HG02938 (cell line): Measurements from ENCODE around the gene AFF4.
A peak's percentile ranks its signal among the peaks of the same experiment; 100 is the strongest.

Source experiments
- ATAC-seq: cut with Tn5 transposase; IDR thresholded peaks from one replicate; pipeline ENCODE4 v1.9.1; 2021; ENCODE audit warnings: mild to moderate bottlenecking, moderate library complexity; ENCODE audit not compliant: unreplicated experiment

Gene AFF4

GRCh38 chr5:132889501-132889900, 73.9 kb downstream of the AFF4 start:
- ATAC-seq, result no peak

- ATAC-seq, result no peak
Observed at GRCh38 chr5:132887283-132887682, 76.2 kb downstream of the AFF4 start.

- ATAC-seq, result no peak
Observed at GRCh38 chr5:132886064-132886823, 77.2 kb downstream of the AFF4 start.

GRCh38 chr5:132884548-132884947, 78.9 kb downstream of the AFF4 start:
- no peak for ATAC-seq

- ATAC-seq, result no peak
Observed at GRCh38 chr5:132883261-132883834, 80.1 kb downstream of the AFF4 start.

- no peak for ATAC-seq
Observed at GRCh38 chr5:132877938-132878337, 85.5 kb downstream of the AFF4 start.

GRCh38 chr5:132877466-132877865, 86.0 kb downstream of the AFF4 start:
- ATAC-seq, result no peak

GRCh38 chr5:132876020-132876759, 87.2 kb downstream of the AFF4 start:
- ATAC-seq, result no peak

- no peak for ATAC-seq
Observed at GRCh38 chr5:132873930-132874271, 89.5 kb downstream of the AFF4 start.

GRCh38 chr5:132873119-132873929, 90.1 kb downstream of the AFF4 start, which contains the start of gene LEAP2:
TSS of gene LEAP2 (plus strand) at chr5:132873668. CDS start at chr5:132873695, 27 bp downstream.
- no peak for ATAC-seq

- ATAC-seq, result no peak
Observed at GRCh38 chr5:132872788-132873118, 90.7 kb downstream of the AFF4 start.

- no peak for ATAC-seq
Observed at GRCh38 chr5:132871459-132872284, 91.8 kb downstream of the AFF4 start.

- ATAC-seq, result no peak
Observed at GRCh38 chr5:132870801-132871200, 92.6 kb downstream of the AFF4 start.

GRCh38 chr5:132868754-132869153, 94.7 kb downstream of the AFF4 start:
- no peak for ATAC-seq

- ATAC-seq, result no peak
Observed at GRCh38 chr5:132867046-132867451, 96.4 kb downstream of the AFF4 start.

GRCh38 chr5:132866342-132867045, 96.9 kb downstream of the AFF4 start, which contains the start of the genes GDF9 and UQCRQ:
TSS of gene GDF9 (minus strand) at chr5:132866469. CDS start at chr5:132864533, 1,936 bp downstream.
TSS of gene UQCRQ (plus strand) at chr5:132866642. CDS start at chr5:132866882, 240 bp downstream.
- peak; percentile 98 for ATAC-seq

- peak; percentile 15 for ATAC-seq
Observed at GRCh38 chr5:132865668-132866341, 97.6 kb downstream of the AFF4 start.

GRCh38 chr5:132860742-132861141, 102.7 kb downstream of the AFF4 start:
- ATAC-seq, result no peak

- ATAC-seq, result no peak
Observed at GRCh38 chr5:132859889-132860437, 103.5 kb downstream of the AFF4 start.
